K562 (cell line): Measurements from ENCODE around the gene MRPS10.

Experiments
- EZH2 ChIP-seq: IDR thresholded peaks from 2 replicates; pipeline ENCODE4 v1.6.1; 2012; ENCODE audit warnings: low read depth, mild to moderate bottlenecking, inconsistent platforms, low read length, borderline replicate concordance
- FOSL1 ChIP-seq: fragments of 200-800 bp; sonication (Bioruptor generic); conservative IDR thresholded peaks from 2 replicates; pipeline ENCODE4 v1.6.1; 2016; ENCODE audit warnings: missing genetic modification characterization, missing compliant biosample characterization
- HDAC6 ChIP-seq: IDR thresholded peaks from 2 replicates; pipeline ENCODE4 v1.6.1; 2012; ENCODE audit warnings: low read depth, mild to moderate bottlenecking, control low read depth, inconsistent platforms, low read length, moderate library complexity
- HOXB6 ChIP-seq: fragments of 250-450 bp; sonication (Bioruptor Pico); IDR thresholded peaks from 2 replicates; pipeline ENCODE4 v1.5.1; 2022; ENCODE audit warnings: mild to moderate bottlenecking, borderline replicate concordance
- MAZ ChIP-seq, 2 experiments: fragments of 450-650 bp in 1 of 2; sonication (generic) in 1 of 2; formaldehyde crosslinking; IDR thresholded peaks in 1 of 2; conservative IDR thresholded peaks in 1 of 2; 2 replicates each; pipeline versions ENCODE4 v1.4.0 to v1.5.0; 2020; ENCODE audit warnings: mild to moderate bottlenecking in 1 of 2, missing genetic modification reagents in 1 of 2
- MED1 ChIP-seq: sonication (generic); formaldehyde crosslinking; IDR thresholded peaks from 2 replicates; pipeline ENCODE4 v1.8.1; 2023; ENCODE audit warnings: missing genetic modification reagents, borderline replicate concordance
- MYC ChIP-seq, 2 experiments: fragments of 250-450 bp in 1 of 2; sonication (Bioruptor Pico) in 1 of 2; IDR thresholded peaks; 2 replicates each; pipeline versions ENCODE4 v1.5.1 to v1.6.1; 2012 to 2021; ENCODE audit warnings: low read depth in 2 of 2, borderline replicate concordance in 1 of 2, improper control_type of control experiment in 1 of 2, low read length in 1 of 2, mild to moderate bottlenecking in 1 of 2, moderate library complexity in 1 of 2
- NFIC ChIP-seq: fragments of 450-650 bp; IDR thresholded peaks from 2 replicates; pipeline ENCODE4 v1.6.1; 2017; ENCODE audit warnings: mild to moderate bottlenecking, inconsistent platforms
- POLR2AphosphoS5 ChIP-seq: IDR thresholded peaks from 2 replicates; pipeline ENCODE4 v1.6.1; 2011; ENCODE audit warnings: mild to moderate bottlenecking, low read depth, low read length, moderate library complexity; ENCODE audit not compliant: control insufficient read depth, insufficient read depth
- RFX5 ChIP-seq: IDR thresholded peaks from 2 replicates; pipeline ENCODE4 v1.6.1; 2011; ENCODE audit warnings: low read depth, mild to moderate bottlenecking, improper control_type of control experiment, low read length
- TAF1 ChIP-seq: IDR thresholded peaks from 2 replicates; pipeline ENCODE4 v1.6.1; 2011; ENCODE audit warnings: mild to moderate bottlenecking, low read length, moderate library complexity; ENCODE audit not compliant: insufficient read depth, control insufficient read depth, severe bottlenecking; ENCODE audit errors: extremely low read depth
- ZBTB7A ChIP-seq: IDR thresholded peaks from 2 replicates; pipeline ENCODE4 v1.6.1; 2011; ENCODE audit warnings: low read depth, mild to moderate bottlenecking, low read length, moderate library complexity, borderline replicate concordance; ENCODE audit not compliant: control insufficient read depth
- TF ChIP-seq, protein P1 (sequence below): fragments of 450-650 bp; formaldehyde crosslinking; IDR thresholded peaks from 2 replicates; pipeline ENCODE4 v1.4.0; 2020; ENCODE audit warnings: mild to moderate bottlenecking, mixed read lengths
- TF ChIP-seq, protein P2 (sequence below), 3 experiments: IDR thresholded peaks in 2 of 3; conservative IDR thresholded peaks in 1 of 3; 2 replicates each; pipeline ENCODE4 v1.5.1; 2011 to 2012; ENCODE audit warnings: low read length in 3 of 3, mild to moderate bottlenecking in 3 of 3, control low read depth in 2 of 3, improper control_type of control experiment in 1 of 3, inconsistent platforms in 1 of 3, low read depth in 1 of 3, mixed read lengths in 1 of 3, moderate library complexity in 1 of 3; ENCODE audit not compliant: insufficient read depth in 2 of 3

DNA sequence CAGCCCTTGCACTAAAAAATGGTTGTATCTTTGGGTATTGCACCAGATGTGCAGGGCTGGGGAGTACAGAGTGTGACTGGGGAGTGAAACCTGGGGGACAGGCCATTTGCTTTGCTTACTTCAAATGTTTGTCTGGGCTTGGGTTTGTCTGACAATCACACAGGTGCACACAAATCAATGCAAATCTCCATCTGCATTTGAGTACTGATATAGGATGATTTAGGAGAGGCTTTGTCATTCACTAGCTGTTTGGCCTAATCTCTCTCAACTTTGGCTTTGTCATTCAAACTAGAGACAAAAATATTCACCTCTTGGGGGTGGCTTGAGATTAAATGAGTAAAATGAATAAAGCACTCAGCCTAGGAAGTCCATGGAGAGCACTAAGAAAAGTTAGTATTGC, 40.7 kb downstream of the MRPS10 start:
- TF ChIP-seq HOXB6 = no peak
- TF ChIP-seq, protein P1, sequence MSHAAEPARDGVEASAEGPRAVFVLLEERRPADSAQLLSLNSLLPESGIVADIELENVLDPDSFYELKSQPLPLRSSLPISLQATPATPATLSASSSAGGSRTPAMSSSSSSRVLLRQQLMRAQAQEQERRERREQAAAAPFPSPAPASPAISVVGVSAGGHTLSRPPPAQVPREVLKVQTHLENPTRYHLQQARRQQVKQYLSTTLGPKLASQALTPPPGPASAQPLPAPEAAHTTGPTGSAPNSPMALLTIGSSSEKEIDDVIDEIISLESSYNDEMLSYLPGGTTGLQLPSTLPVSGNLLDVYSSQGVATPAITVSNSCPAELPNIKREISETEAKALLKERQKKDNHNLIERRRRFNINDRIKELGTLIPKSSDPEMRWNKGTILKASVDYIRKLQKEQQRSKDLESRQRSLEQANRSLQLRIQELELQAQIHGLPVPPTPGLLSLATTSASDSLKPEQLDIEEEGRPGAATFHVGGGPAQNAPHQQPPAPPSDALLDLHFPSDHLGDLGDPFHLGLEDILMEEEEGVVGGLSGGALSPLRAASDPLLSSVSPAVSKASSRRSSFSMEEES (CRISPR knock-in tag) = no peak
- TF ChIP-seq POLR2AphosphoS5 = no peak
- no peak for TF ChIP-seq MED1
- no peak for TF ChIP-seq NFIC
- TF ChIP-seq, protein P2, sequence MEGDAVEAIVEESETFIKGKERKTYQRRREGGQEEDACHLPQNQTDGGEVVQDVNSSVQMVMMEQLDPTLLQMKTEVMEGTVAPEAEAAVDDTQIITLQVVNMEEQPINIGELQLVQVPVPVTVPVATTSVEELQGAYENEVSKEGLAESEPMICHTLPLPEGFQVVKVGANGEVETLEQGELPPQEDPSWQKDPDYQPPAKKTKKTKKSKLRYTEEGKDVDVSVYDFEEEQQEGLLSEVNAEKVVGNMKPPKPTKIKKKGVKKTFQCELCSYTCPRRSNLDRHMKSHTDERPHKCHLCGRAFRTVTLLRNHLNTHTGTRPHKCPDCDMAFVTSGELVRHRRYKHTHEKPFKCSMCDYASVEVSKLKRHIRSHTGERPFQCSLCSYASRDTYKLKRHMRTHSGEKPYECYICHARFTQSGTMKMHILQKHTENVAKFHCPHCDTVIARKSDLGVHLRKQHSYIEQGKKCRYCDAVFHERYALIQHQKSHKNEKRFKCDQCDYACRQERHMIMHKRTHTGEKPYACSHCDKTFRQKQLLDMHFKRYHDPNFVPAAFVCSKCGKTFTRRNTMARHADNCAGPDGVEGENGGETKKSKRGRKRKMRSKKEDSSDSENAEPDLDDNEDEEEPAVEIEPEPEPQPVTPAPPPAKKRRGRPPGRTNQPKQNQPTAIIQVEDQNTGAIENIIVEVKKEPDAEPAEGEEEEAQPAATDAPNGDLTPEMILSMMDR (IDR thresholded peaks at IDR 0.05 in 2 of 3, conservative IDR thresholded peaks at IDR 0.05 in 1 of 3; ENCODE audit: insufficient read depth in 2 of 3, low read depth in 1 of 3, low read length in 3 of 3) = no peak
- no peak for TF ChIP-seq HDAC6
- TF ChIP-seq RFX5 = no peak
- no peak for TF ChIP-seq EZH2
- TF ChIP-seq MYC (IDR thresholded peaks at IDR 0.05; ENCODE audit: low read depth, low read length) = no peak
- TF ChIP-seq MYC (CRISPR knock-in tag; IDR thresholded peaks at IDR 0.05; ENCODE audit: borderline replicate concordance, low read depth) = no peak
- no peak for TF ChIP-seq MAZ (CRISPR knock-in tag; conservative IDR thresholded peaks at IDR 0.05 in 1 of 2, IDR thresholded peaks at IDR 0.05 in 1 of 2)
- TF ChIP-seq TAF1 = no peak
- no peak for TF ChIP-seq FOSL1 (tag)
- no peak for TF ChIP-seq ZBTB7A
